Measurements from ENCODE around the gene PDSS2.

- TF ChIP-seq CTCF (IDR thresholded peaks at IDR 0.05) (no peak), EP300 (IDR thresholded peaks at IDR 0.05) (no peak), POLR2A (IDR thresholded peaks at IDR 0.05) (no peak)
Observed at GRCh38 chr6:107488875-107489635, 29.7 kb upstream of the PDSS2 start.

Data from gastroesophageal sphincter (tissue), 3 donors.